ENCODE measurements around the gene TMEM175.

Gene TMEM175

GRCh38 chr4:987624-988513 lies 55.6 kb downstream of the TMEM175 start:
- peak overlapping the region; percentile 36 for H3K4me3 ChIP-seq (ENCODE audit: low read depth, low read length)
- no peak for TF ChIP-seq POLR2A (IDR thresholded peaks at IDR 0.05; ENCODE audit: extremely low read depth, insufficient read length)
- no peak for TF ChIP-seq CTCF (IDR thresholded peaks at IDR 0.05; ENCODE audit: low read depth, low read length)
- no peak for TF ChIP-seq MAX (IDR thresholded peaks at IDR 0.05; ENCODE audit: low read depth, low read length)
- no peak for TF ChIP-seq MYC (IDR thresholded peaks at IDR 0.05; ENCODE audit: low read depth, low read length)
- no peak for DNase-seq (ENCODE audit: low read depth)

GRCh38 chr4:988726-989721 lies 56.8 kb downstream of the TMEM175 start:
- TF ChIP-seq MAX (IDR thresholded peaks at IDR 0.05; ENCODE audit: low read depth, low read length) (no peak), POLR2A (IDR thresholded peaks at IDR 0.05; ENCODE audit: extremely low read depth, insufficient read length) (no peak), MYC (IDR thresholded peaks at IDR 0.05; ENCODE audit: low read depth, low read length) (no peak), CTCF (IDR thresholded peaks at IDR 0.05; ENCODE audit: low read depth, low read length) (no peak)
- DNase-seq (ENCODE audit: low read depth): no peak

GRCh38 chr4:989722-990471 lies 57.6 kb downstream of the TMEM175 start:
- no peak overlapping the region for H3K4me3 ChIP-seq (ENCODE audit: low read depth, low read length)
- TF ChIP-seq POLR2A (IDR thresholded peaks at IDR 0.05; ENCODE audit: extremely low read depth, insufficient read length): no peak
- TF ChIP-seq MYC (IDR thresholded peaks at IDR 0.05; ENCODE audit: low read depth, low read length): no peak
- no peak for TF ChIP-seq CTCF (IDR thresholded peaks at IDR 0.05; ENCODE audit: low read depth, low read length)
- no peak for TF ChIP-seq MAX (IDR thresholded peaks at IDR 0.05; ENCODE audit: low read depth, low read length)
- DNase-seq (ENCODE audit: low read depth): no peak

More at GRCh38 chr4:988726-989721, 56.8 kb downstream of the TMEM175 start:
- no peak overlapping the region for H3K4me3 ChIP-seq (ENCODE audit: low read depth, low read length)

- no peak for DNase-seq (ENCODE audit: low read depth)
- H3K4me3 ChIP-seq (ENCODE audit: low read depth, low read length): no peak overlapping the region
- no peak for TF ChIP-seq POLR2A (IDR thresholded peaks at IDR 0.05; ENCODE audit: extremely low read depth, insufficient read length)
Observed at GRCh38 chr4:990746-991367, 58.6 kb downstream of the TMEM175 start.

GRCh38 chr4:991451-992296 lies 59.4 kb downstream of the TMEM175 start:
- TF ChIP-seq POLR2A (IDR thresholded peaks at IDR 0.05; ENCODE audit: extremely low read depth, insufficient read length): no peak
- no peak for TF ChIP-seq CTCF (IDR thresholded peaks at IDR 0.05; ENCODE audit: low read depth, low read length)
- TF ChIP-seq MYC (IDR thresholded peaks at IDR 0.05; ENCODE audit: low read depth, low read length): no peak
- TF ChIP-seq MAX (IDR thresholded peaks at IDR 0.05; ENCODE audit: low read depth, low read length): no peak
- no peak for DNase-seq (ENCODE audit: low read depth)
- no peak overlapping the region for H3K4me3 ChIP-seq (ENCODE audit: low read depth, low read length)
